Frontal cortex (tissue), 4 donors: ENCODE data around the gene MAP1S. TPM values are rescaled to one million over a fixed set of nuclear protein-coding genes. Genes with fewer than 3 reads are reported as not detected.
"Not testable (repeated sequence)": the region's sequence is repeated elsewhere in the genome, so short reads cannot be mapped to it uniquely, and the experiment has no call there.

ENCODE experiments used
- DNase-seq, 2 donors: peaks; one replicate each; pipeline ENCODE4 v3.0.0; 2012; ENCODE audit warnings: low spot score in 2 of 2
- FAIRE-seq: peaks from 2 replicates; lab custom pipeline; 2012; peaks lifted over from hg19 to GRCh38; lab: Jason Lieb, UNC
- total RNA-seq: library from RNA; depleted of rRNA; stranded (reverse); fragments of >200 nt; gene quantifications from one replicate; pipeline ENCODE4 v1.2.3, GENCODE V29; 2014
- donor health status: control.
- donor health status: control.
- donor health status: control.

Gene MAP1S
- total RNA-seq, 1 donor from 2014 or later, result 20.8 TPM

DNA sequence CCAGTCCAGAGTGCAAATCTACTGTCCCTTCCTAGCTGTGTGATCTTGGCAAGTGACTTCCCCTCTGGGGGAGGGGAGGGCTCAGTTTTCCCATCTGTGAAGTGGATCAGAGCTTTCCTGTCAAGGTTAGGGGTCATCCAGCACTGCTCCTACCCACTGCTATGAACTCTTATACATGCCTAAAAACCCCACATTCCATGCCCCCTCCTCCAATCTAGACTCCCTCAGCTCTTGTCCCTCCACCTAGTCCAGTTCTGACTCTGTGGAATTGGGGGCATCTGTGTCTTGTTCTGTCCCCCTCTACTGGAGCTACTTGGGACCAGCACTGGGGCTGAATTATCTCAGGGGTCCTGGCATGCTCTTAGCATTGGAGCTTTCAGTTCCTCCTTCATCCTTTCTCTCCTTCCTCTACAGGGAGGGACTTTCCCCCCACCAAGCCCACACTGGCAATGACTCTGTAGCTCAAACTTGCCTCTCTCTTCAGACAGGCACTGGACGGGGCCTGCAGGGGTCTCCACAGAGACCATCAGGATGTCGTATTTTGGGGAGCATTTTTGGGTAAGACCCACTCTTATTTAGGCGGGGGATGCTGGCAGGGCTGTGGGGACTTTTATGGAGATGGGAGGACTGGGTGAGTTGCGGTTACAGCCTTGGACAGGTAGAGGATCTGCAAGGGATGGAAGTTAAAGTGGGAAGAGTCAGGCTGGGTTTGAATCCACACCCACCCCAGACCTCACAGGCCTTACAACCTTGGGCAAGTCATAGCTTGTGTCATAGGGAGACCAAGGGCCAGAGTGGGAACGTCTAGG is 35.6 kb downstream of the MAP1S start:
- no peak for DNase-seq
- no peak for FAIRE-seq

DNA sequence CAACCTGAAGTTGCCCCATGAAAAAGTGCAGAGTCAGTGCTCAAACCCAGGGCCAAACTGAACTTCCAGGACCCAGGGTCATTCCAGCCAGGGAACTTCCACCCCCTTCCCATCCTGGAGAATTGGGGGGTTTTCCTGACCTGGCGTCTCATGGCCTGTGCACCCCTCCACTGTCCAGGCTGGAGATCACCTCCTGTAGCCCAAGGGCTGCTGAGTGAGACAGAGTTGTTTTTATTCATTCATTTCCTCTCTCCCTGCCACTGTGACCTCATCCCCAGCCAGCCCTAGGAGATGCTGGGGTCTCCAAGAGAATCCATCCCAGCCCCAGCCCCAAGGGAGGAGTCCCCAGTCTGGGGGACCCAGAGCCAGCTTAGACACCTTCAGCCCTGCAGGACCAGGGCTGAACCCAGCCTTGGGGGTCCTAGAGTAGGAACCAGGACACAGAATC is 36.2 kb downstream of the MAP1S start:
- DNase-seq (no peak), FAIRE-seq (no peak)

DNA sequence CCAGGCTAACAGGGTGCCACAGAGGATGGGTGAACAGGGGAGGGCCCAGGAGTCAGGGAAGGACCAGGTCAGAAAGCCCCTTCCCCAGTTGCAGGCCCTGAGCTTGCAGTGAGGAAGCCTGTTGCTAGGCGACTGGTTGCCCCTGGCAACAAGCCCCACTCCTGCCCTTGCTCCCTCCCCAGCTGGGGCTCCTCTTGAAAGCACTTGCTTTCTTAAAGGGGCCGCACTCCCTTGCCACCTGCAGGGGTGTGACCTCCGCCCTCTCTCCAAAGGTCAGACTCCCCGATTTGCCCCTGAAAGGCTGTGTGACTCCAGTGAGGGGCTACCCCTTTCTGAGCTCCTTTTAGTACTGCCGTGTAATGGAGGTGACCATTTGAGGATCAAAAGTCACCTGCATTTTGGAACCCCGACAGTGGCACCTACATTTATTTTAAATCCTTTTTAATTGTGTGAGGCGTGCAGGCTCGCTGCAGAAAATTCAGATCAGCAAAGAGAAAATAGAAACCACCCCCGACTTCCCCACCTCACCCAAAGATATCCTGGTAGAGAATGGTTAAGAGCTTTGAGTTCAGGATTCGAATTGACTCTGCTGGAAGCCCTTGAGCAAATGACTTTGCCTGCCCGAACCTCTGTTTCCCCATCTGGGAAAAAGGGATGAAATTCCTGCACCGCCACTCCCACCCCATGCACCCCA is 36.8 kb downstream of the MAP1S start:
- peak in 1 of 2 donors; percentile 61 for DNase-seq
- no peak for FAIRE-seq

DNA sequence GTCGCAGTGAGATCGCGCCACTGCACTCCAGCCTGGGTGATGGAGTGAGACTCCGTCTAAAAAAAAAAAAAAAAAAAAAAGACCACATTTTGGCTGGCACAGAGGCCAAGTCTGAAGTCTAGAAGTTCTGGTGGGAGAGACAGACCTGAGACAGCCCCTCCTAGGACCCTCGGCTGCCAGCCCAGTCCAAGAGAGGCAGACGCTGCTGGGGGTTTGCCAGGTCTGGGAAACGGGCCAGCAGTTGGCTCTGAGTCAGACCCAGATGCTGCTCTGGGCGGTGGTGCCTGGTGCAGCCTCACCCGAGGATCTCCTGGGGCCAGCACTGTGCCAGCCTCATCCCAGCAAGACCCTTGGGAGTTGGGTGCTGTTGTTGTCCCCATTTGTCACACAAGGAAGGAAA is 37.8 kb downstream of the MAP1S start:
- FAIRE-seq (peak; percentile 23), DNase-seq (peak; percentile 66 to 75)

DNA sequence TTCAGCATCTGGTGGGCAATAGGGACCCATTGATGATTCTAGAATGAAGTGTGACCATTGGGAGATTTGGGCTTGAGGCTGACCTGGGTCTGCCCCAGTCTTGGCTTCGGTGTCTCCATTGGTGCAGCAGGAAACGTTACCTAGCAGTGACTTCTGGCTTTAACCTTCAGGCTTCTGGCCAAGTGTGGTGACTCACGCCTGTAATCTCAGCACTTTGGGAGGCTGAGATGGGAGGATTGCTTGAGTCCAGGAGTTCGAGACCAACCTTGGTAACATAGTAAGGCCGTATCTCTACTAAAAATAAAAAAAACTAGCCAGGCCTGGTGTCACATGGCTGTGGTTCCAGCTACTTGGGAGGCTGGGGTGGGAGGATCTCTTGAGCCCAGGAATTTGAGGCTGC is 39.2 kb downstream of the MAP1S start:
- FAIRE-seq (no peak), DNase-seq (no peak)

DNA sequence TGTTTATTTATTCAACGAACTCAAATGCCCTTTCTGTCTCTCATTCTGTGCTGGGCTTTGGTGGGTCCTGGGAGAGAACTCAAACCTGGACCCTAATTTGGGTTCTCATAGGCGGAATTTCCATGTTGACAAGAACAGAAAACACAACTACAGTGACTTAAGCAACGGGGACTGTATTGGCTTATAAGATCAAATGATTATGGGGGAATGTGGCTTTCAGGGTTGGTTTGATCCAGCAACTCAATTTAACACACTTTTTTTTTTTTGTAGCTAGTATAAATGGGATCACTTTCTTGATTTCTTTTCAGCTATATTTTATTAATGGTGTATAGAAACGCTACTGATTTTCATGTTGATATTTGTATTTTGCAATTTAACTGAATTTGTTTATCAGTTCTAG is 41.9 kb downstream of the MAP1S start:
- DNase-seq, result no peak
- no peak for FAIRE-seq

DNA sequence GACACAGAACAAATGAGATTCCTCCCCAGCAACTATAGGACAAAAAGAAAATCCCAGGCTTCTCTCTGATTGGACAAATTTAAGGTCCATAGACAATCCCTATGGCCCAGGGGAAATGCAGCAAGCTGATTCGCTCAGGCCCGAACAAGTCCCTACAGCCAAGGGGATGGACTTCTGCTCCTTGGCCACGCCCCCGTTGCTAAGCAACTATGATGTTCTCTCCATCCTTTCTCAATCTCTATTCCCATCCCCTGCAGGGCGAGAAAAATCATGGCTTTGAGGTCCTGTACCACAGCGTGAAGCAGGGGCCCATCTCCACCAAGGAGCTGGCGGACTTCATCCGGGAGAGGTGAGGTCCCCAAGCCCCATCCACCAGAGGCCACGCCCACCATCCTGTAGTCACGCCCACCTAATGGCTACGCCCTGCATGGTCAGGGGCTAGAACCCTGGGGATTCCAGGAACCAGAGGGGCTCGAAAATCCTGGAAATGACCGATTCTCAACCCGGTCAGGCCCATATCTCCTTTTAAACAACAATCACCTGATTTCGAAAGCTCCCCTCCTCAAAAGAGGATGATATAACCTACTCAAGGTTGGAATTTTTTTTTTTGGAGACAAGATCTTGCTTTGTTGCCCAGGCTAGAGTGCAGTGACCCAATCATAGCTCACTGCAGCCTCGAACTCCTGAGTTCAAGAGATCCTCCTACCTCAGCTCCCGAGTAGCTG is 43.4 kb downstream of the MAP1S start:
- FAIRE-seq (no peak), DNase-seq (peak in 1 of 2 donors; percentile 52)

DNA sequence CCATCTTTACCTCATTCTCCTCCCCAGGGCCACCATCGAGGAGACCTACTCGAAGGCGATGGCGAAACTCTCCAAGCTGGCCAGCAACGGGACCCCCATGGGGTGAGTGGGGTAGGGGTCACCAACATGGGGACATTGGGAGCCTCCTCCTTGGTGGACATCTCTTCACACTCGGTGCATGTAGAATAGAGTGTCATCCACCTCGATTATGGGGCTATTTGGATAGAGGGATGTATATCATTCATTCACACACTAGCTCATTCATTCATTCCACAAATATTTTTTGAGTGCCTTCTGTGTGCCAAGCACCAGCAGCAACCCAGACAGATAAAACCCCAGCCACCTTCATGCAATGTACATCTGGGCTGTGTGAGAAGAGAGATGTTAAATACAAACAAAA is 45.1 kb downstream of the MAP1S start:
- DNase-seq, result no peak
- FAIRE-seq, result no peak

DNA sequence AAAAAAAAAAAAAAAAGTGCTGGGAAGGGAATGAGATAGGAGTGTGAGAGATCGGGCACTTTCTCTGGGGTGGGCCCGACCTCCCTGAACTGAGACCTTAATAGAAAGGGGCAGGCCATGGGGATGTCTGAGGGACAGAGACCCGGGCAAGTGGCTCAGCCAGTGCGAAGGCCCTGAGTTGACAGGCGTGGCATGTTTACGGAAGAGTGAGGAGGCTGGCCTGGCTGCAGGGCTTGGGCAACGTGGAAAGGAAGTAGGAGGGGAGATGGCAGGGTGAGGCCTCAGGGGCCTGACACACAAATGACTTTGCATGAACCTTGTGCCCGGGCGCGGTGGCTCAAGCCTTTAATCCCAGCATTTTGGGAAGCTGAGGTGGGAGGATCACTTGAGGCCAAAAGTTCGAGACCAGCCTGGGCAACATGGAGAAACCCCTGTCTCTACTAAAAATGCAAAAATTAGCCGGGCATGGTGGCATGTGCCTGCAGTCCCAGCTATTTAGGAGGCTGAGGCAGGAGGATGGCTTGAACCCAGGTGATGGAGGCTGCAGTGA is 45.9 kb downstream of the MAP1S start:
- FAIRE-seq (no peak), DNase-seq (no peak)

DNA sequence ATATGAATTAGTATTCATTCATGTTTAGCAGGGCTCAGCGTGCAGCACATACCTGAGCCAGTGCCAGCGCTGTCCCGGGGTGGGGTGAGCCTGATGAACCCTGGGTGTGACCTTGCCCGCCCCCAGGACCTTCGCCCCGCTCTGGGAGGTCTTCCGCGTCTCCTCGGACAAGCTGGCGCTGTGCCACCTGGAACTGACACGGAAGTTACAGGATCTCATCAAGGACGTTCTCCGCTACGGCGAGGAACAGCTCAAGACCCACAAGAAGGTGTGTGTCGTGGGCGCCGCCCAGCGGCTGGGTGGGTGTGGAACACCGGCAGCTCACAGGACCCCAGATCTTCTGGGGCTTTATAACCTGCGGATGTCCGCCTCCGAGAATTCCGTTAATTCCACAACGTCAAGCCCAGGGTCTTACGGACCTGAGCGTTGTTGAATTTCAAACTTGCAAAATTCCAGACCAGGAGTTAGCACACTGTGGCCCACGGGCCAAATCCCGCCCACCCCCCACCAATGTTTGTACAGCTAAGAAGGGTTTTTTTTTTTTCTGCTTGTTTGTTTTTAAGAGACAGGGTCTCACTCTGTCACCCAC is 47.4 kb downstream of the MAP1S start:
- no peak for FAIRE-seq
- peak in 1 of 2 donors; percentile 52 for DNase-seq

DNA sequence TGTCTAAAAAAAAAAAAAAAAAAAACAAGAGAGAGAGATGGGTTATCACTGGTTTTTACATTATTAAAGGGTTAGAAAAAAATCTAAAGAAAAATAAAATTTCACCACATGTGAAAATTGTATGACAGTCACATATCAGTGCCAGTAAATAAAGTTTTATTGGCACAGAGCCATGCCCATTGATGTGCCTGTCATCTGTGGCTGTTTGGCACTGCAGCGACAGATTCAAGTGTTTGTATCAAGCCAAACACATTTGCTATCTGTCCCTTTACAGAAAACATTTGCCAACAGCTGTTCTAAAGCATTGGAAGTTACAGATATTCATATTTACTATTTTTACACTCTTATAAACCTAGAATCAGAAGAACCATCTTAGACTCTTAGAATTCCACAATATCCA is 48.3 kb downstream of the MAP1S start:
- DNase-seq (no peak), FAIRE-seq (no peak)

DNA sequence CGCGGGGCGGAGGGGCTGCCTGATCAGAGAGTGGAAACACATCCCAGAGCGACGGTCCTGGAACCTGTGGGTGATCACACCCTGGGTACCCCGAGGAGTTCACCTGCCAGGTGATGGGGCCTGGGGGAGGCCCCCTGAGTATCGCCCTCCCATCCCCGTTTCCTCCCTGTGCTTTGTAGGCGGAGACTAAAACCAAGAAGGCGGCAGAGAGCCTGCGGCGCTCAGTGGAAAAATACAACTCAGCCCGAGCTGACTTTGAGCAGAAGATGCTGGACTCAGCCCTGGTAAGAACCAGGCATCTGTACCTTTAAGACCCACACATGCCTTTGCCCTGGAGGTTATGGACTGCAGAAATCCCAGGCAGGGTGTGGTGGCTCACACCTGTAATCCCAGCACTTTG is 51.3 kb downstream of the MAP1S start:
- DNase-seq (no peak), FAIRE-seq (no peak)

DNA sequence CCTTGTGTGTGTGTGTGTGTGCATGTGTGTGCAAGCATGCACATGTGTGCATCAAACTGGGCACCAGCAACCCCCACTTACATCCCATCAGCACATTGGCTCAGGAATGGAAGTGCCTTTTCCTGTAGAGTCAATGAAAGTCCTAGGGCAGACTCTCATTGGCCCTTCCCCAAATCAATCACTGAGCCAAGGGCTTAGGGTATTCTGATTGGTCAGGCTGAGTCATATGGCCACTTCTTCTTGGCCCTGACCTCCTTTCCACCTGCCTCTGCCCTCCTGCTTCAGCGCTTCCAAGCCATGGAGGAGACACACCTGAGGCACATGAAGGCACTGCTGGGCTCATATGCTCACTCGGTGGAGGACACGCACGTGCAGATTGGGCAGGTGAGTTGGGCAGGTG is 52.9 kb downstream of the MAP1S start:
- no peak for FAIRE-seq
- no peak for DNase-seq

DNA sequence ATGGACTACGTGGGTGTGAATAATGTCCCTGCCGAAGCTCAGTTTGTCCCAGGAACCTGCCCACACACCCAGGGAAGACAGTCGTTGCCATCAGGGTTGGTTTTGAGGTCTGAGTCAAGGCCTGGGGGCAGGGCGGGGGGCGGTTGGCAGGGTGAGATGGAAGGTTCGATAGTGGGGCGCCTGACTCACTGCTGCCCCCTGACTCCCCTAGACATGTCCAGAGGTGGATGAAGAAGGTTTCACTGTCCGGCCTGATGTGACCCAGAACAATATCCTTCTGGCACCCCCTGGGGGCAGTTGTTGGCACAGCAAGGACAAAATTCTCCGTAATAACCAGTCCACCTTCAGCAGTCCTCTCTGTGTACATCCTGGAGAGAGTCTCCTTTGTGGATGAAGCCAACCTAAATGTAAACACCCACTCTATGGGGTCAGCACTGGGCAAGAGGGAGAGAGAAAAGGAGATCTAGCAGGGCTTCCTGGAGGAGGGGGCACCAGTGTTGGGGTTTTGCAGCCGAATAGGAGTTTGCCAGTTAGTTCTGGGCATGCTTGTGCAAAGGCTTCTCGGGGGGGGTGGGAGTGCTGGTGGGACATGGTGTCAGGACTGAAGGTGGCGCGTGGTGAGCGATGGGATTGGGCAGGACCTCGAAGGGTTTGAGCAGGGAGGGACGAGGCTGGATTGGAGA is 56.1 kb downstream of the MAP1S start:
- DNase-seq, result no peak
- no peak for FAIRE-seq

DNA sequence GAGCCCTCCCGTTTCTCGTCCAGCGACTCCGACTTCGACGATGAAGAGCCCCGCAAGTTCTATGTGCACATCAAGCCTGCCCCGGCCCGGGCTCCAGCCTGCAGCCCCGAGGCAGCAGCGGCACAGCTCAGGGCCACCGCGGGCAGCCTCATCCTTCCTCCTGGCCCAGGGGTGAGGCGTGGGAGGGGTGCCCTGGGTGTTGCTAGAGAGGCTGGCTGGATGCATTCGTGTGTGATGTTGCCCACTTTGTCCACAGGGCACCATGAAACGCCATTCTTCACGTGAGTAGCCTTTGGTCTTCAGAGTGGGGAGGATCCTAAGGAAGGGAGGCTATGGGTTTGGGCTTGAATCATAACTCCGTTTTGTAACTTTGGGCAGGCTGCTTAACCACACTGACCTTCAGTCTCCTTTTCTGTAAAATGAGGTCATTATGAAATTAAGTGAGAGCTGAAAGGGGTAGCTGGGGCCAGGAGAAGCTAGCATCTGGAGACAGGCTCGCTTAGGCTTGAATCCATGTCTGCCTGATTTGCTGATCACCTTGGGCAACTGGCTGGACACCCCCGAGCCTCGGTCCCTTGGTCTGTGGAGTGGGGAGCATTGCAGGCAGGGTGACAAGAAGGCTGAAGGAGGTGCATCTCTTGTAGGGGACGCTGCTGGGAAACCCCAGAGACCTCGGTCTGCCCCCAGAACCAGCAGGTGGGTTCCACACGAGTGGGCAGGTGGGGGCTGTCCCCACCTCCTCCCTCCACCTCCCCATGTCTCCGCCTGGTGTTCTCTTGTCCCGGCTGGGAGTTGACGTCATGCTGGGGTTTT is 56.9 kb downstream of the MAP1S start:
- DNase-seq (no peak), FAIRE-seq (no peak)

DNA sequence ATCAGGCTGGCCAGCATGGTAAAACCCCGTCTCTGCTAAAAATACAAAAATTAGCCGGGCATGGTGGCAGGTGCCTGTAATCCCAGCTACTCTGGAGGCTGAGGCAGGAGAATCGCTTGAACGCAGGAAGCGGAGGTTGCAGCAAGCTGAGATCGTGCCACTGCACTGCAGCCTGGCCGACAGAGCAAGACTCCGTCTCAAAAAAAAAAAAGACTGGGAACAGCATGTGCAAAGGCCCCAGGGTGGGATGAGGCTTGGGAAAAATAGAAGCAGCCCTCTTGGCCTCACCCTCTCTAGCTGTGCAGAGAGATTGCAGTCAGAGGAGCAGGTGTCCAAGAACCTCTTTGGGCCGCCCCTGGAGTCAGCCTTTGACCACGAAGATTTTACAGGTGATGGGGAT is 58.6 kb downstream of the MAP1S start:
- FAIRE-seq, DNase-seq: not testable (repeated sequence)

DNA sequence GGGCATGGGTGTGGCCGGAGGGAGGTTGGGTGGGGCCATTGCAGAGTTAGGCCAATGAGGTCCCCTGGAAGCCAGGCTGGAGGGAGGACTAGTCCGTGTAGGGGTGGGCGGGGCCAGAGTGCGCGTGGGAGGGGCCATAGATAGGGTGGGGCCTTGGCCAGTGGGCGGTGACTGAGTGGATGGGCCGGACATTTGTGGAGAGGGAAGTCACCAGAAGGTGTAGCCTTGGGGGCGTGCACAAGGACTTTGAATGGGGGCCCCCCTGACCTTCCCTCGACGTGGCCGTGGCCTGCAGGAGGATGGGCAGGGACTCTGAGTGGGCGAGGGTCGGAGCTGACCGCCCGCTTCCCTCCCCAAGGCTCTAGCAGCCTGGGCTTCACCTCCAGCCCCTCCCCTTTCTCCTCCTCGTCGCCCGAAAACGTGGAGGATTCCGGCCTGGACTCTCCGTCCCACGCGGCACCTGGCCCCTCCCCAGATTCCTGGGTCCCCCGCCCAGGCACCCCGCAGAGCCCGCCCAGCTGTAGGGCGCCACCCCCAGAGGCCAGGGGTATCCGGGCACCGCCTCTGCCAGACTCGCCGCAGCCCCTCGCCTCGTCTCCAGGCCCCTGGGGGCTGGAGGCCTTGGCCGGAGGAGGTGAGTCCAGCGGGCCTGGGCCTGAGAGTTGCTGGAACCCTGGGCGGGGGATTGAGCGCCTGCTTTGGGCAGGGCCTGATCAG is 59.1 kb downstream of the MAP1S start:
- FAIRE-seq (no peak), DNase-seq (peak in 1 of 2 donors; percentile 40)
